Endothelial cell of umbilical vein (primary cell): ENCODE measurements around the gene R3HDM1. TPM values are rescaled to one million over a fixed set of nuclear protein-coding genes. Genes with fewer than 3 reads are reported as not detected.
"Not testable (repeated sequence)": the region's sequence is repeated elsewhere in the genome, so short reads cannot be mapped to it uniquely, and the experiment has no call there.

Source experiments
- BruUV-seq: library from RNA; stranded (reverse); fragments of 400-500 nt; replicated peaks from 2 replicates; lab custom pipeline; 2021; lab: Mats Ljungman, UMichigan
- CTCF ChIA-PET: fragments of 300-600, 350-600 bp; sonication (Branson Sonifier 250); formaldehyde crosslinking; loops from one replicate; lab custom pipeline; 2021; ENCODE audit warnings: antibody characterized with exemption, inconsistent platforms; lab: Charles Lee
- POLR2A ChIA-PET: fragments of 300-600, 350-600 bp; sonication (Branson Sonifier 250); formaldehyde crosslinking; loops from one replicate; lab custom pipeline; 2021; ENCODE audit warnings: antibody characterized with exemption, inconsistent platforms; lab: Charles Lee
- DNase-seq: peaks from one replicate; pipeline ENCODE4 v3.0.0-alpha.2; 2011; ENCODE audit warnings: low read depth, low spot score
- FAIRE-seq: peaks from 2 replicates; lab custom pipeline; 2011; peaks lifted over from hg19 to GRCh38; lab: Jason Lieb, UNC
- H2AFZ ChIP-seq: 2 replicates; pipeline ENCODE4 v1.6.0; 2012; ENCODE audit warnings: low read depth, low read length, control low read depth, inconsistent platforms
- H3K27ac ChIP-seq: 2 replicates; pipeline ENCODE4 v1.5.1; 2011; ENCODE audit warnings: low read depth, mild to moderate bottlenecking, control low read depth, low read length, moderate library complexity; ENCODE audit not compliant: insufficient read depth
- H3K27me3 ChIP-seq, 2 experiments: 2 replicates each; pipeline versions ENCODE4 v1.6.0 to v1.6.1; 2011; ENCODE audit warnings: low read length in 2 of 2, mixed read lengths in 1 of 2; ENCODE audit not compliant: control insufficient read depth in 2 of 2, insufficient read depth in 2 of 2
- H3K36me3 ChIP-seq, 2 experiments: 2 replicates in 1 of 2; 3 replicates in 1 of 2; pipeline ENCODE4 v1.5.1; 2011; ENCODE audit warnings: low read length in 2 of 2, mild to moderate bottlenecking in 1 of 2, moderate library complexity in 1 of 2; ENCODE audit not compliant: control insufficient read depth in 2 of 2, insufficient read depth in 2 of 2; ENCODE audit errors: extremely low read depth in 1 of 2
- H3K4me1 ChIP-seq: 3 replicates; pipeline ENCODE4 v1.5.1; 2011; ENCODE audit warnings: mild to moderate bottlenecking, low read length; ENCODE audit not compliant: control insufficient read depth, insufficient read depth; ENCODE audit errors: extremely low read depth
- H3K4me2 ChIP-seq: 2 replicates; pipeline ENCODE4 v1.6.1; 2011; ENCODE audit warnings: low read length, control low read depth, mixed read lengths; ENCODE audit not compliant: insufficient read depth
- H3K4me3 ChIP-seq, 3 experiments: fragments of 200-600 bp in 1 of 3; sonication (generic), shearing (Covaris generic) in 1 of 3; replicated peaks in 1 of 3; 2 replicates each; pipeline ENCODE4 v1.5.1; 2011 to 2016; ENCODE audit warnings: control low read depth in 3 of 3, low read length in 3 of 3, mild to moderate bottlenecking in 2 of 3, inconsistent platforms in 1 of 3, low read depth in 1 of 3, moderate library complexity in 1 of 3; ENCODE audit not compliant: insufficient read depth in 1 of 3
- H3K79me2 ChIP-seq: 2 replicates; pipeline ENCODE4 v1.6.0; 2012; ENCODE audit warnings: low read length, inconsistent platforms; ENCODE audit not compliant: control insufficient read depth, insufficient read depth
- H3K9ac ChIP-seq: replicated peaks from 2 replicates; pipeline ENCODE3; 2011; ENCODE audit warnings: low read length, control low read depth; ENCODE audit not compliant: insufficient read depth; ENCODE audit errors: extremely low read depth
- H3K9me1 ChIP-seq: replicated peaks from 3 replicates; pipeline ENCODE4 v1.6.0; 2011; ENCODE audit warnings: mild to moderate bottlenecking, low read length; ENCODE audit not compliant: control insufficient read depth, insufficient read depth; ENCODE audit errors: extremely low read depth
- H3K9me3 ChIP-seq: replicated peaks from 2 replicates; pipeline ENCODE4 v1.5.1; 2012; ENCODE audit warnings: low read length, inconsistent platforms; ENCODE audit not compliant: control insufficient read depth, insufficient read depth
- H4K20me1 ChIP-seq: replicated peaks from 2 replicates; pipeline ENCODE3; 2011; ENCODE audit warnings: mild to moderate bottlenecking, low read length; ENCODE audit not compliant: control insufficient read depth, insufficient read depth; ENCODE audit errors: extremely low read depth
- CTCF ChIP-seq, 2 donors: IDR thresholded peaks; 1 replicate in 1 of 2; 2 replicates in 1 of 2; pipeline ENCODE4 v1.5.1; 2011; ENCODE audit warnings: low read length in 2 of 2, mild to moderate bottlenecking in 2 of 2, moderate library complexity in 2 of 2, control low read depth in 1 of 2, inconsistent platforms in 1 of 2, low read depth in 1 of 2; ENCODE audit not compliant: insufficient read depth in 1 of 2; ENCODE audit errors: extremely low read depth in 1 of 2
- EZH2 ChIP-seq: IDR thresholded peaks from 2 replicates; pipeline ENCODE4 v1.6.1; 2012; ENCODE audit warnings: borderline replicate concordance, low read depth, mild to moderate bottlenecking, moderate library complexity, low read length, inconsistent platforms; ENCODE audit not compliant: severe bottlenecking
- FOS ChIP-seq: IDR thresholded peaks from 2 replicates; pipeline ENCODE4 v1.6.1; 2011; ENCODE audit warnings: mild to moderate bottlenecking, low read length, moderate library complexity, borderline replicate concordance; ENCODE audit not compliant: insufficient read depth
- GATA2 ChIP-seq: IDR thresholded peaks from 2 replicates; pipeline ENCODE4 v1.7.0; 2011; ENCODE audit warnings: low read depth, mild to moderate bottlenecking, moderate library complexity, mixed read lengths, low read length; ENCODE audit not compliant: insufficient read length, insufficient read depth
- JUN ChIP-seq: IDR thresholded peaks from 2 replicates; pipeline ENCODE4 v1.6.1; 2011; ENCODE audit warnings: borderline replicate concordance, low read depth; ENCODE audit not compliant: insufficient read length, insufficient read depth
- MAX ChIP-seq: IDR thresholded peaks from 2 replicates; pipeline ENCODE4 v1.6.1; 2011; ENCODE audit not compliant: insufficient read depth, insufficient read length
- MYC ChIP-seq: IDR thresholded peaks from one replicate; pipeline ENCODE4 v1.6.1; 2011; ENCODE audit warnings: mild to moderate bottlenecking, low read depth, low read length
- POLR2A ChIP-seq: IDR thresholded peaks from 2 replicates; pipeline ENCODE4 v1.6.1; 2012; ENCODE audit warnings: low read depth, mild to moderate bottlenecking, control low read depth, low read length
- POLR2AphosphoS5 ChIP-seq: IDR thresholded peaks from 2 replicates; pipeline ENCODE4 v1.6.1; 2012; ENCODE audit warnings: low read depth, mild to moderate bottlenecking, control low read depth, low read length, moderate library complexity; ENCODE audit not compliant: insufficient read depth
- dilution Hi-C: fragments of 300-500 bp; cut with MboI; formaldehyde crosslinking; loops from one replicate; pipeline ENCODE4 v1.15.0; 2019; ENCODE audit warnings: low sequenced_read_pairs; ENCODE audit not compliant: extremely low pct_ligation_motif_present
- intact Hi-C: fragments of 100-400 bp; cut with micrococcal nuclease; formaldehyde crosslinking; loops from one replicate; pipeline ENCODE4 v1.10.0; 2022
- polyA plus RNA-seq, 4 experiments: library from polyadenylated mRNA; depleted of rRNA in 3 of 4; stranded (reverse) in 3 of 4; unstranded in 1 of 4; fragments of >200 nt; gene quantifications; 2 replicates each; pipeline versions ENCODE4 v1.2.1 to v1.2.3, GENCODE V29; 2011 to 2012; ENCODE audit warnings: missing spikeins in 1 of 4
- total RNA-seq: library from RNA; stranded (reverse); gene quantifications from 2 replicates; pipeline ENCODE4 v1.2.3, GENCODE V29; 2021

R3HDM1 gene
- total and polyA plus RNA-seq, 2 donors (not counting 3 experiments of a cell fraction or from before 2014, with no cell fraction given): 36.6 to 61.8 TPM

- no peak overlapping the region for H3K9ac ChIP-seq
- FAIRE-seq (no peak), DNase-seq (no peak)
- H3K4me3 ChIP-seq: no peak overlapping the region
- POLR2A ChIA-PET: no interaction called here
- no peak overlapping the region for H2AFZ ChIP-seq
- H3K79me2 ChIP-seq: no peaks in the 10 kb centered on the region
- peaks cover 0 to 3% of the 10 kb centered on the region in 2 experiments for H3K36me3 ChIP-seq
- dilution Hi-C loops: no loop called here
- no peaks in the 10 kb centered on the region for H3K27me3 ChIP-seq
- TF ChIP-seq FOS: no peak
- no peak for TF ChIP-seq MYC
- TF ChIP-seq POLR2AphosphoS5: no peak
- no peak for TF ChIP-seq EZH2
- no peak for TF ChIP-seq GATA2
- no peak for TF ChIP-seq MAX
- no peak for TF ChIP-seq POLR2A
- TF ChIP-seq CTCF (IDR thresholded peaks at IDR 0.05; ENCODE audit: extremely low read depth in 1 of 2, insufficient read depth in 1 of 2, low read depth in 1 of 2, low read length in 2 of 2): no peak
- no peak for TF ChIP-seq JUN
- H3K9me1 ChIP-seq: no peaks in the 10 kb centered on the region
- no peak overlapping the region for H3K4me2 ChIP-seq
- intact Hi-C loops: no loop called here
- no peaks in the 10 kb centered on the region for H3K4me1 ChIP-seq
- CTCF ChIA-PET: interaction anchor here (0.8 to 3.6 kb wide), 4 partner anchors 8 to 699 kb away, joined by 3 to 13 read pairs (median 4); partner anchors contain the start of gene ZRANB3
- no peaks in the 10 kb centered on the region for H4K20me1 ChIP-seq
- no peaks in the 10 kb centered on the region for H3K9me3 ChIP-seq
- no peak overlapping the region for H3K27ac ChIP-seq
- no TSS peak for BruUV-seq
Observed at GRCh38 chr2:135703300-135703699, 172.0 kb downstream of the R3HDM1 start.

- FAIRE-seq, intact Hi-C loops, POLR2A ChIA-PET, H3K79me2 ChIP-seq, DNase-seq, BruUV-seq, H3K9me3 ChIP-seq, H3K4me1 ChIP-seq, H3K9me1 ChIP-seq, H3K4me2 ChIP-seq, H3K27ac ChIP-seq, H3K36me3 ChIP-seq, H3K27me3 ChIP-seq, H2AFZ ChIP-seq, H4K20me1 ChIP-seq, H3K9ac ChIP-seq, dilution Hi-C loops, H3K4me3 ChIP-seq: not testable (repeated sequence)
- CTCF ChIA-PET: interaction anchor here (1.1 to 3.6 kb wide), 5 partner anchors 8 to 700 kb away, joined by 3 to 13 read pairs (median 4); no protein-coding TSS in a partner anchor
Observed at GRCh38 chr2:135704075-135704474, 172.8 kb downstream of the R3HDM1 start.
